Measurements from ENCODE around the gene PCBP3.
A peak's percentile ranks its signal among the peaks of the same experiment; 100 is the strongest.
"Not testable (repeated sequence)": the region's sequence is repeated elsewhere in the genome, so short reads cannot be mapped to it uniquely, and the experiment has no call there.

PCBP3 gene

DNA sequence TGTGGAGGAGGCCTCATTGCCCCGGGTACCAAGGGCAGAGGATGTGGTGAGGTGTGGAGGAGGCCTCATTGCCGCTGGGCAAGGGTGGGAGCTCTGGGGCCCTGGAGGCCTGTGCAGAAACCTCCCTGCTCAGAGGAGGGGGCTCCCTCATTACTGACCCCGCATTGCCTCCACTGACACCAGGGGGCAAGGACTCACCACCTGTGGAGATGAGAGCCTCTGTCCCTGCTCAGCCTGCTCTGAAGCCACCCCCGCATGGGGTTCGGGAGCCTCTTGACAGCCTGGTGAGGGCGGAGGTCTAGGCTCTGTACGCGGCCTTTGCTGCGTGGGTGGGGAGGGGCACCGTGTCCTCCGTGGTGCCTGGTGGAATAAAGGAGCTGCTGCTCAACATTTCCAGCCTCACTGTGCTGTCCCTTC is 243.1 kb downstream of the PCBP3 start:
- no peak for DNase-seq

DNA sequence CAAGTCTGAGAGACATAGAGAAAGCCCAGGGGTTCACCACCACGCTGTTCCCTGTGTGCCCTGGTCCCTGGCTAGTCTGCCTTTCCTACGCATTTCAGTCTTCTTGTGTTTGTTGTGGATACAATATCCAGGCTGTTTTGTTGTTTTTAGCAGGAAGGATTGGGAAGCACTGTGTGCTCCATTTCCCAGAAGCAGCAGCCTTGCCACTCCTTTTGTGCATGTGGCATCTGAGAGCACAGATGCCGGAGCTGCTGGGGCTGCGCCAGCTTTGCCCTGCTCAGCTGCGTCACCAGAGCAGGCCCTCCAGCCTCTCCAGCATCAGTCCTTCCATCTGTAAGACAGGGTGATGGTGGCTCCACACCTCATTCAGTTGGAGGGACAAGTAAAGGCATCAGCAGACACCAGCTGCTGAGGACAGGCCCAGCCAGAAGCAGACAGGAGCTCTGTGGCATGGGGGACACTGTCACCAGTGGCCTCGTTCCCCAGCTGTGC is 243.6 kb downstream of the PCBP3 start:
- DNase-seq, result no peak

- no peak for DNase-seq
These were observed 244.3 kb downstream of the PCBP3 start for GRCh38 chr21:45887788-45888187.

GRCh38 chr21:45888386-45889009 is 245.0 kb downstream of the PCBP3 start:
- DNase-seq, result no peak

GRCh38 chr21:45889256-45889655 is 245.7 kb downstream of the PCBP3 start:
- DNase-seq, result peak; percentile 21

- DNase-seq, result no peak
These were observed 246.4 kb downstream of the PCBP3 start for GRCh38 chr21:45889961-45890360.

GRCh38 chr21:45891388-45892155 is 248.0 kb downstream of the PCBP3 start:
- DNase-seq, result no peak

- DNase-seq, result peak; percentile 29
These were observed 248.8 kb downstream of the PCBP3 start for GRCh38 chr21:45892156-45892915.

GRCh38 chr21:45892916-45893739 is 249.6 kb downstream of the PCBP3 start:
- no peak for DNase-seq

DNA sequence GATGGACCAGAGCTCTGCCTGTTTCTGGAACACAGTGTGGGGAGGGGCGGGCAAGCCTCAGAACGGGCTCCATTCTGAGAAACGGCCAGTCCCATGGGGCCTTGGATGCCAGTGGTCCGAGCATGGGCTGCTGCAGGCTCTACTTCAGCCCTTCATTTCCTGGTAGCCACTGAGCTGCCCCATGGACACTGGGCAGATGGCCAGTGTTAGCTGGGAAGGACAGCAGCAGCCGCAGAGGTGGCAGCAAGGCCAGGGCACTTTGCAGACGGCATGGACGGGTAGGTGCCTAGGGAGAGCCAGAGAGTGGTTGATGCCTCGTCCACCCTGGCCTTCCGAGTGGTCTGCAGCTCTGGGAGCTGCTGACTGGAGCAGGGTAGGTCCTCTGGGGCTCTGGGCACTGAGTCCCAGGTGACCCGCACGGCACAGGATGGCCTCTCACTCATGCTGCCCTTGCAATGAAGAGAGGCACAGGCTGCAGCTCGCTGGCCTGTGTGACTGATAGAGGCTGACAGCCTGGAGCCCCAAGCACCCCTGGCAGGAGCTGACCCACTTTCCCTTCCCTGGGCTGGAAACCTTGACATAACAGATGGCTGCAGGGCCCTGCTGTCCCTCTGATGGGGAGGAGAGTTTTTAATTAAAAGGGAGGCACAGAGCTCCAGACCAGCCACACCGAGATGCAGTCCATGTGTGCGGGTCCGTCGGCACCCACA is 250.4 kb downstream of the PCBP3 start:
- no peak for DNase-seq

DNA sequence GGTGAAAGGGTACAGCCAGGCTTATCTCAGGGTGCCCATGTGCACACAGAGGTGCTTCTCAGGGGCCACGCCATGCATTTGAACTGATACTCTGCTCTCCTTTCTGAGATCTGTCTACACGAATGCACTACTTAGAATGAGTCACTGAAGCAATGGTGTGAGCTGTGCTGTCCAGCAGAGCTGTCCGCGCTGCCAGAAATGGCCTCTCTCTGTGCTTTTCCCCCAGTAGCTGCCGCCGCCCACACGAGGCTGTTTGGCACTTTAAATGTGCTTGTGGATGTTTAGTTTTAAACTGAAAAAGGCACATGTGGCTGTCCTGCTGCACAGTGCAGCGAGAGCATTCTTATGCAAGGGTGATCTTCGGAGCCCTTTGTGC is 250.9 kb downstream of the PCBP3 start:
- no peak for DNase-seq

GRCh38 chr21:45894906-45895777 is 251.6 kb downstream of the PCBP3 start:
- no peak for DNase-seq

GRCh38 chr21:45895778-45896370 is 252.3 kb downstream of the PCBP3 start:
- no peak for DNase-seq

GRCh38 chr21:45896431-45896830 is 252.9 kb downstream of the PCBP3 start:
- not testable (repeated sequence) for DNase-seq

DNA sequence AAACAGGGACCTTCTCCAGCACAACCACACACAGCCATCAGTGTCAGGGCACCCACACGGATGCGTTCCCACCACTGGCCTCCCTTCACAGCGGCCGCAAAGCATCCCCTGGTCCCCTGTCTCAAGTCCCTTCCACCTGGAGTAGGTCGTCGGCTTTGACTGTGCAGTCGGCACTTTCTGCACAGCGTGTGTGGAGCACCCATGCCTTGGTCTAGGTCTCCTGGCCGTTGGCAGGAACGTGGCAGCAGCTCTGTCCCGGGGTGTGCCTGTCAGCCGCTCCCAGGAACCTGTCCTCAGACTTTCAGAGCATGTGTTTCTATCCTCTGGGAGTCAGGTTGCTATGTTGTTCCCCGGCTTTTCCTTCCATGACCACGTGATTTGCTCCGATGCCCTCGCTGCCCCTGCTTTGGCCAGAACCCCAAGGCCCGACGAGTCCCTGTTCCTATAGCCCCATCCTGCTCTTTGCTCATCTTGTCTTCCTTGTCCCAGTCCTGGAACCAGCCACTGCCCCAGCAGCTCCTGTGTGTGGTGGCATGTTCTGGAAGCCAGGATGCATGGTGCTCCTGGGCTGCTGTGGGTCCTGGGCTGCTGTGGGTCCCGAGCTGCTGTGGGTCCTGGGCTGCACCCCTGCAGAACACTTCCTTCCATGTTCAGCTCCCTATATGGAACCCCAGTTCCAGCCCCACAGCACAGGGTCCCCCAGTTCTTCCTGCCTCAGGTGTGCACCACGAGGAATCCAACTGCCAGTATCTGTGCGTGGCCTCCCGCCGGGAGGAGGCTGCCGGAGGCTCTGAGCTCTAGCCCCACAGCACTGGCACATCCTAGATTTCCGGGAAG is 253.9 kb downstream of the PCBP3 start:
- no peak for DNase-seq

DNA sequence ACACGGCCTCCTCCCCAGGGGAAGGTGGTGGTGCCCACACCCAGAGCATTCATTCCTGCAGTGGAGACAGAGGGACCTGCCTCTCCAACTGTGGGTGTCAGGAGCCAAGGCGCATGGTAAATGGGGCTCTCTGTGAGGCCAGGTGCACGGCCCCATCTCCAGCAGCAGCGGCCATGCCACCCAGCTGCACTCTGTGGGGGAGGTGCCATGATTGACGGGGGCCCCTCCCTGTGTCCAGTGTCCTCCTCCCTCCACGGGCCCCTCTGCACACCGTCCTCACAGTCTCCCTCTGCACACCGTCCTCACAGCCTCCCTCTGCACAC is 254.5 kb downstream of the PCBP3 start:
- DNase-seq, result no peak

- no peak for DNase-seq
These were observed 255.3 kb downstream of the PCBP3 start for GRCh38 chr21:45898781-45899180.

GRCh38 chr21:45899317-45900033 is 255.9 kb downstream of the PCBP3 start:
- DNase-seq, result no peak

Measured in CD4-positive, alpha-beta T cell treated with Interleukin-17A for 4 hours (primary cell).